Keratinocyte (primary cell): ENCODE results near the gene C4orf36. TPM values are rescaled to one million over a fixed set of nuclear protein-coding genes. Genes with fewer than 3 reads are reported as not detected.

ENCODE experiments used
- DNase-seq: peaks from one replicate; pipeline ENCODE4 v3.0.0-alpha.2; 2011; ENCODE audit warnings: low read depth, missing footprints, low spot score
- FAIRE-seq: peaks from 2 replicates; lab custom pipeline; 2011; peaks lifted over from hg19 to GRCh38; lab: Jason Lieb, UNC
- H2AFZ ChIP-seq: 2 replicates; pipeline ENCODE4 v1.6.0; 2012; ENCODE audit warnings: low read length, control low read depth, inconsistent platforms; ENCODE audit not compliant: control insufficient read depth
- H3K27ac ChIP-seq: 2 replicates; pipeline ENCODE4 v1.5.1; 2011; ENCODE audit warnings: low read length; ENCODE audit not compliant: control insufficient read depth, insufficient read depth
- H3K27me3 ChIP-seq: 3 replicates; pipeline ENCODE4 v1.6.0; 2011; ENCODE audit warnings: low read length; ENCODE audit not compliant: control insufficient read depth, insufficient read depth; ENCODE audit errors: extremely low read depth
- H3K36me3 ChIP-seq, 2 experiments: 2 replicates in 1 of 2; 3 replicates in 1 of 2; pipeline ENCODE4 v1.5.1; 2011; ENCODE audit warnings: low read length in 2 of 2, mild to moderate bottlenecking in 1 of 2; ENCODE audit not compliant: control insufficient read depth in 2 of 2, insufficient read depth in 2 of 2; ENCODE audit errors: extremely low read depth in 1 of 2
- H3K4me1 ChIP-seq: 3 replicates; pipeline ENCODE4 v1.5.1; 2011; ENCODE audit warnings: low read length; ENCODE audit not compliant: control insufficient read depth, insufficient read depth; ENCODE audit errors: extremely low read depth
- H3K4me2 ChIP-seq: 3 replicates; pipeline ENCODE4 v1.6.0; 2011; ENCODE audit warnings: low read depth, low read length; ENCODE audit not compliant: control insufficient read depth, insufficient read depth; ENCODE audit errors: extremely low read depth
- H3K4me3 ChIP-seq, 3 experiments: fragments of 200-600 bp in 1 of 3; sonication (generic) in 1 of 3; 2 replicates in 2 of 3; 3 replicates in 1 of 3; pipeline ENCODE4 v1.5.1; 2011 to 2016; ENCODE audit warnings: low read length in 3 of 3, mild to moderate bottlenecking in 3 of 3, control low read depth in 2 of 3, inconsistent platforms in 1 of 3, low read depth in 1 of 3, mixed read lengths in 1 of 3, mixed run types in 1 of 3, moderate library complexity in 1 of 3; ENCODE audit not compliant: control insufficient read depth in 2 of 3, insufficient read depth in 2 of 3; ENCODE audit errors: extremely low read depth in 1 of 3
- H3K79me2 ChIP-seq: 2 replicates; pipeline ENCODE4 v1.6.0; 2012; ENCODE audit warnings: low read length; ENCODE audit not compliant: control insufficient read depth, insufficient read depth
- H3K9ac ChIP-seq: 3 replicates; pipeline ENCODE4 v1.6.0; 2011; ENCODE audit warnings: low read length; ENCODE audit not compliant: control insufficient read depth, insufficient read depth; ENCODE audit errors: extremely low read depth
- H3K9me1 ChIP-seq: 3 replicates; pipeline ENCODE4 v1.6.0; 2011; ENCODE audit warnings: low read length; ENCODE audit not compliant: control insufficient read depth, insufficient read depth; ENCODE audit errors: extremely low read depth
- H3K9me3 ChIP-seq: 2 replicates; pipeline ENCODE4 v1.5.1; 2012; ENCODE audit warnings: low read depth, low read length; ENCODE audit not compliant: control insufficient read depth
- H4K20me1 ChIP-seq: 3 replicates; pipeline ENCODE4 v1.6.0; 2011; ENCODE audit warnings: low read length; ENCODE audit not compliant: control insufficient read depth, insufficient read depth; ENCODE audit errors: extremely low read depth
- EZH2 ChIP-seq: IDR thresholded peaks from one replicate; pipeline ENCODE4 v1.6.1; 2012; ENCODE audit warnings: inconsistent platforms, mild to moderate bottlenecking, low read length, moderate library complexity
- dilution Hi-C: fragments of 300-500 bp; cut with MboI; formaldehyde crosslinking; loops from one replicate; pipeline ENCODE4 v1.7.0; 2020; ENCODE audit warnings: low sequenced_read_pairs; ENCODE audit not compliant: extremely low pct_ligation_motif_present
- polyA minus RNA-seq, 3 experiments: library from RNA; depleted of rRNA, polyadenylated mRNA; stranded (reverse); fragments of >200 nt; gene quantifications; 1 replicate in 1 of 3; 2 replicates in 1 of 3; 3 replicates in 1 of 3; pipeline ENCODE4 v1.2.3, GENCODE V29; 2011
- polyA plus RNA-seq, 5 experiments: library from polyadenylated mRNA; depleted of rRNA in 3 of 5; stranded (reverse) in 3 of 5; stranded (forward) in 1 of 5; unstranded in 1 of 5; fragments of >200 nt; gene quantifications; 1 replicate in 1 of 5; 2 replicates in 3 of 5; 3 replicates in 1 of 5; pipeline versions ENCODE4 v1.2.1 to v1.2.3, GENCODE V29; 2011 to 2012; ENCODE audit warnings: missing spikeins in 2 of 5, low read depth in 1 of 5, low replicate concordance in 1 of 5
- TF ChIP-seq, protein P1 (sequence below), 3 experiments: IDR thresholded peaks in 1 of 3; conservative IDR thresholded peaks in 1 of 3; optimal IDR thresholded peaks in 1 of 3; 2 replicates in 2 of 3; 3 replicates in 1 of 3; pipeline versions ENCODE3 to v1.5.1; 2011; ENCODE audit warnings: low read length in 3 of 3, mild to moderate bottlenecking in 3 of 3, moderate library complexity in 2 of 3, control low read depth in 1 of 3, inconsistent platforms in 1 of 3; ENCODE audit not compliant: insufficient read depth in 2 of 3; ENCODE audit errors: extremely low read depth in 1 of 3

Gene C4orf36, protein sequence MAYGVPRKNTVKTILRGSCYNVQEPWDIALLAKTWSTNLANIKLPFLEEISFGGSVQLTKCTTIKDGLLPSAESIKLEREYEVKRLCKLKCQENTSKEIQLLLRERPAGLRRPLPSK
- 1.0 to 4.0 TPM (median 1.2 TPM) in 3 replicates for polyA plus RNA-seq
- polyA plus RNA-seq (2011; ENCODE audit: low read depth): 0.37 TPM
- polyA plus RNA-seq (2011; cell fraction: cytosol; rRNA removed): 1.7 and 2.9 TPM in 2 replicates
- 0.41 and 1.2 TPM in 2 replicates for polyA plus RNA-seq (2011; cell fraction: nucleus; rRNA removed)
- 1.4 and 3.2 TPM in 2 replicates for polyA plus RNA-seq (2012; ENCODE audit: low replicate concordance)
- polyA minus RNA-seq: 0.22 to 4.2 TPM (median 0.79 TPM) in 3 replicates
- polyA minus RNA-seq (2011; cell fraction: cytosol; rRNA and poly(A)+ RNA removed): not detected
- polyA minus RNA-seq (2011; cell fraction: nucleus; rRNA and poly(A)+ RNA removed): not detected in 2 replicates

DNA sequence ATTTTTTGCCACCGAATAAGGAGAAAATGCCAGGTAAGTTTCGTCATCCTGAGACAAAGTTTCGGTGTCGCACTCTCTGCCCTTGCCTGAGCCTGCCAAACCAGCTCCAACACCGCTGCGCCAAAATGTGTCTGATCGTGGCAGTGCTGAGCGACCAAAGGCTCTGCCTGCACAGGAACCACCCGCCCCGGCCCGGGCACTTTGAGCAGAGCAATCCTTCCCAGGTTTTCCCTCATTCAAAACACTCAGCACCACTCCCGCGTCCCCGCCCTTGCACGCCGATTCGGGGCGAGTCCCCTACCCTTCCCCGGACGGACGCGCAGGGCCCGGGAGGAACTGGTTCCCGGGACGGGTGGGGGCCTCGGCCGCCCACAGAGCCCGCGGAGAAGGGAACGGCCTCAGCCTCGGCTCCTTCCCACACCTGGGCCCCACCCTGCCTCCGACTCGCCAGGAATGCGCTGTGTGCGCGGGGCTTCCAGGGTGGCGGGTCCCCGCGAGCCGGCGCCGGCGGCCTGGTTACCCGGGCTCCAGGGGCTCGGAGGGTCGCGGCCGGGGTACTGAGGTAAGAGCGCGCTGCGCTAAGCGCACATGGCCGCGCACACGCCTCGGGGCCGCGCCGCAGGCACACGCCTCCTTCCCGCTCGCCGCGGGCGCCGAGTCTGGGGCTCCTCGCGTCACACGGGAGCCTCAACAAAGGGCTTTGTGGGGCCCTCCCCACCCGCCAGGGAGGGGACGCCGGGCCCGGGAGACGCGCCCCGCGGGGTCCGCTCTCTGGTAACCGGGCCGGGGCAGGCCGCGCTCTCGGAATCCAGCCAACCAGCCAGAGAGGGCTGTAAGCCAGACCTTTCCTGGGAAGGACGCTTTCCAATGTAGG, at the start of gene C4orf36:
Gene C4orf36, minus strand, starts transcription at position 661 of the 874 bp plus-strand sequence. CDS start 902 bp downstream, outside the sequence.
- Histone ChIP-seq H3K27ac (peak within 1 kb of the TSS; percentile 92), H3K4me1 (peaks cover 37% of the 10 kb centered on the region), H3K36me3 (peaks cover 2 to 4% of the 10 kb centered on the region in 2 experiments), H2AFZ (peak within 1 kb of the TSS; percentile 76), H3K9ac (peak within 1 kb of the TSS; percentile 95), H3K27me3 (no peaks in the 10 kb centered on the region), H3K9me3 (no peaks in the 10 kb centered on the region), H3K79me2 (peaks cover 5% of the 10 kb centered on the region), H3K4me2 (peak within 1 kb of the TSS; percentile 93), H3K9me1 (no peaks in the 10 kb centered on the region), H4K20me1 (no peaks in the 10 kb centered on the region), H3K4me3 (peak within 1 kb of the TSS; percentile 54 to 80 (median 61))
- DNase-seq: peak; percentile 66
- TF ChIP-seq, protein P1, sequence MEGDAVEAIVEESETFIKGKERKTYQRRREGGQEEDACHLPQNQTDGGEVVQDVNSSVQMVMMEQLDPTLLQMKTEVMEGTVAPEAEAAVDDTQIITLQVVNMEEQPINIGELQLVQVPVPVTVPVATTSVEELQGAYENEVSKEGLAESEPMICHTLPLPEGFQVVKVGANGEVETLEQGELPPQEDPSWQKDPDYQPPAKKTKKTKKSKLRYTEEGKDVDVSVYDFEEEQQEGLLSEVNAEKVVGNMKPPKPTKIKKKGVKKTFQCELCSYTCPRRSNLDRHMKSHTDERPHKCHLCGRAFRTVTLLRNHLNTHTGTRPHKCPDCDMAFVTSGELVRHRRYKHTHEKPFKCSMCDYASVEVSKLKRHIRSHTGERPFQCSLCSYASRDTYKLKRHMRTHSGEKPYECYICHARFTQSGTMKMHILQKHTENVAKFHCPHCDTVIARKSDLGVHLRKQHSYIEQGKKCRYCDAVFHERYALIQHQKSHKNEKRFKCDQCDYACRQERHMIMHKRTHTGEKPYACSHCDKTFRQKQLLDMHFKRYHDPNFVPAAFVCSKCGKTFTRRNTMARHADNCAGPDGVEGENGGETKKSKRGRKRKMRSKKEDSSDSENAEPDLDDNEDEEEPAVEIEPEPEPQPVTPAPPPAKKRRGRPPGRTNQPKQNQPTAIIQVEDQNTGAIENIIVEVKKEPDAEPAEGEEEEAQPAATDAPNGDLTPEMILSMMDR (optimal IDR thresholded peaks at IDR 0.05 in 1 of 3, IDR thresholded peaks at IDR 0.05 in 1 of 3, conservative IDR thresholded peaks at IDR 0.05 in 1 of 3; ENCODE audit: extremely low read depth in 1 of 3, insufficient read depth in 2 of 3, low read length in 3 of 3): peak in 2 of 3 experiments; percentile 20 to 29
- TF ChIP-seq EZH2: no peak
- FAIRE-seq: peak; percentile 74
- dilution Hi-C loops: no loop called here

DNA sequence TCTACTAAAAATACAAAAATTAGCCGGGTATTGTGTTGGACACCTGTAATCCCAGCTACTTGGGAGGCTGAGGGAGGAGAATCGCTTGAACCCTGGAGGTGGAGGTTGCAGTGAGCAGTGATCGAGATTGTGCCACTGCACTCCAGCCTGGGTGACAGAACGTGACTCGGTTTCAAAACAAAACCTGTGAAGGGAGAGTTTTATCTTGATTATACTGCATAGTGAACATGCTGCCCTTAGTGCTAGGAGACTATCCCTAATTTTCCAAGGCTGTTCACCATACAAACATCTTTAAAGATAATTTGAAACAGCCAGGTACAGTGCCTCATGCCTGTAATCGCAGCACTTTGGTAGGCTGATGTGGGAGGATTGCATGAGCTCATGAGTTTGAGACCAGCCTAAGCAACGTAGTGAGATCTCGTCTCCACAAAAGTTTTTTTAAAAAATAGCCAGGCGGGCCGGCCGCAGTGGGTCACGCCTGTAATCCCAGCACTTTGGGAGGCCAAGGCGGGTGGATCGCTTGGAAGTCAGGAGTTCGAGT, 48.8 kb upstream of the C4orf36 start:
- Histone ChIP-seq H3K4me3 (no peak overlapping the region), H3K36me3 (no peaks in the 10 kb centered on the region), H3K27me3 (no peaks in the 10 kb centered on the region), H2AFZ (no peak overlapping the region), H3K9me1 (no peaks in the 10 kb centered on the region), H3K27ac (no peak overlapping the region), H3K79me2 (peaks cover 86% of the 10 kb centered on the region), H3K4me1 (peaks cover 32% of the 10 kb centered on the region), H3K9me3 (no peaks in the 10 kb centered on the region), H4K20me1 (no peaks in the 10 kb centered on the region), H3K9ac (no peak overlapping the region), H3K4me2 (no peak overlapping the region)
- dilution Hi-C loops: no loop called here
- DNase-seq: no peak
- no peak for FAIRE-seq
- TF ChIP-seq, protein P1 (optimal IDR thresholded peaks at IDR 0.05 in 1 of 3, IDR thresholded peaks at IDR 0.05 in 1 of 3, conservative IDR thresholded peaks at IDR 0.05 in 1 of 3; ENCODE audit: extremely low read depth in 1 of 3, insufficient read depth in 2 of 3, low read length in 3 of 3): no peak
- no peak for TF ChIP-seq EZH2
